ENCODE measurements around the gene ITPR2.

ITPR2 gene

GRCh38 chr12:26828280-26829073 lies 4.5 kb downstream of the ITPR2 start:
- no peaks in the 10 kb centered on the region for H3K36me3 ChIP-seq (ENCODE audit: control insufficient read depth, insufficient read depth, low read length)
- no peak overlapping the region for H3K4me3 ChIP-seq (ENCODE audit: low read length)
- H3K27me3 ChIP-seq (ENCODE audit: control insufficient read depth, insufficient read depth, low read length): no peaks in the 10 kb centered on the region
- no peaks in the 10 kb centered on the region for H3K9me3 ChIP-seq (ENCODE audit: control insufficient read depth, low read length)
- peaks cover 7% of the 10 kb centered on the region for H3K4me1 ChIP-seq (ENCODE audit: control insufficient read depth, insufficient read depth, low read length)
- H3K9ac ChIP-seq (ENCODE audit: low read length): no peak overlapping the region

- Histone ChIP-seq H3K36me3 (ENCODE audit: control insufficient read depth, insufficient read depth, low read length) (no peaks in the 10 kb centered on the region), H3K4me1 (ENCODE audit: control insufficient read depth, insufficient read depth, low read length) (peaks cover 7% of the 10 kb centered on the region), H3K4me3 (ENCODE audit: low read length) (no peak overlapping the region), H3K9ac (ENCODE audit: low read length) (no peak overlapping the region), H3K9me3 (ENCODE audit: control insufficient read depth, low read length) (no peaks in the 10 kb centered on the region), H3K27me3 (ENCODE audit: control insufficient read depth, insufficient read depth, low read length) (no peaks in the 10 kb centered on the region)
These were observed 6.6 kb downstream of the ITPR2 start for GRCh38 chr12:26826437-26826836.

- H3K4me3 ChIP-seq (ENCODE audit: low read length): no peak overlapping the region
- H3K27me3 ChIP-seq (ENCODE audit: control insufficient read depth, insufficient read depth, low read length): no peaks in the 10 kb centered on the region
- H3K36me3 ChIP-seq (ENCODE audit: control insufficient read depth, insufficient read depth, low read length): no peaks in the 10 kb centered on the region
- no peaks in the 10 kb centered on the region for H3K4me1 ChIP-seq (ENCODE audit: control insufficient read depth, insufficient read depth, low read length)
- no peaks in the 10 kb centered on the region for H3K9me3 ChIP-seq (ENCODE audit: control insufficient read depth, low read length)
- no peak overlapping the region for H3K9ac ChIP-seq (ENCODE audit: low read length)
These were observed 7.5 kb downstream of the ITPR2 start for GRCh38 chr12:26825459-26826016.

GRCh38 chr12:26823390-26823789 lies 9.6 kb downstream of the ITPR2 start:
- Histone ChIP-seq H3K4me1 (ENCODE audit: control insufficient read depth, insufficient read depth, low read length) (no peaks in the 10 kb centered on the region), H3K9me3 (ENCODE audit: control insufficient read depth, low read length) (no peaks in the 10 kb centered on the region), H3K27me3 (ENCODE audit: control insufficient read depth, insufficient read depth, low read length) (no peaks in the 10 kb centered on the region), H3K9ac (ENCODE audit: low read length) (no peak overlapping the region), H3K4me3 (ENCODE audit: low read length) (no peak overlapping the region), H3K36me3 (ENCODE audit: control insufficient read depth, insufficient read depth, low read length) (no peaks in the 10 kb centered on the region)

GRCh38 chr12:26822026-26822425 lies 11.0 kb downstream of the ITPR2 start:
- no peaks in the 10 kb centered on the region for H3K27me3 ChIP-seq (ENCODE audit: control insufficient read depth, insufficient read depth, low read length)
- H3K9me3 ChIP-seq (ENCODE audit: control insufficient read depth, low read length): no peaks in the 10 kb centered on the region
- H3K36me3 ChIP-seq (ENCODE audit: control insufficient read depth, insufficient read depth, low read length): no peaks in the 10 kb centered on the region
- H3K4me1 ChIP-seq (ENCODE audit: control insufficient read depth, insufficient read depth, low read length): peaks cover 7% of the 10 kb centered on the region
- no peak overlapping the region for H3K4me3 ChIP-seq (ENCODE audit: low read length)
- no peak overlapping the region for H3K9ac ChIP-seq (ENCODE audit: low read length)

GRCh38 chr12:26821212-26821701 lies 11.7 kb downstream of the ITPR2 start:
- H3K9ac ChIP-seq (ENCODE audit: low read length): no peak overlapping the region
- no peak overlapping the region for H3K4me3 ChIP-seq (ENCODE audit: low read length)
- no peaks in the 10 kb centered on the region for H3K27me3 ChIP-seq (ENCODE audit: control insufficient read depth, insufficient read depth, low read length)
- peaks cover 10% of the 10 kb centered on the region for H3K4me1 ChIP-seq (ENCODE audit: control insufficient read depth, insufficient read depth, low read length)
- no peaks in the 10 kb centered on the region for H3K36me3 ChIP-seq (ENCODE audit: control insufficient read depth, insufficient read depth, low read length)
- no peaks in the 10 kb centered on the region for H3K9me3 ChIP-seq (ENCODE audit: control insufficient read depth, low read length)

GRCh38 chr12:26818636-26819035 lies 14.4 kb downstream of the ITPR2 start:
- Histone ChIP-seq H3K9me3 (ENCODE audit: control insufficient read depth, low read length) (no peaks in the 10 kb centered on the region), H3K4me1 (ENCODE audit: control insufficient read depth, insufficient read depth, low read length) (peaks cover 10% of the 10 kb centered on the region), H3K36me3 (ENCODE audit: control insufficient read depth, insufficient read depth, low read length) (no peaks in the 10 kb centered on the region), H3K4me3 (ENCODE audit: low read length) (no peak overlapping the region), H3K27me3 (ENCODE audit: control insufficient read depth, insufficient read depth, low read length) (no peaks in the 10 kb centered on the region), H3K9ac (ENCODE audit: low read length) (no peak overlapping the region)

GRCh38 chr12:26818201-26818600 lies 14.8 kb downstream of the ITPR2 start:
- Histone ChIP-seq H3K4me1 (ENCODE audit: control insufficient read depth, insufficient read depth, low read length) (peaks cover 10% of the 10 kb centered on the region), H3K9ac (ENCODE audit: low read length) (no peak overlapping the region), H3K27me3 (ENCODE audit: control insufficient read depth, insufficient read depth, low read length) (no peaks in the 10 kb centered on the region), H3K36me3 (ENCODE audit: control insufficient read depth, insufficient read depth, low read length) (no peaks in the 10 kb centered on the region), H3K4me3 (ENCODE audit: low read length) (no peak overlapping the region), H3K9me3 (ENCODE audit: control insufficient read depth, low read length) (no peaks in the 10 kb centered on the region)

GRCh38 chr12:26817183-26817591 lies 15.8 kb downstream of the ITPR2 start:
- no peak overlapping the region for H3K9ac ChIP-seq (ENCODE audit: low read length)
- no peak overlapping the region for H3K4me3 ChIP-seq (ENCODE audit: low read length)
- H3K27me3 ChIP-seq (ENCODE audit: control insufficient read depth, insufficient read depth, low read length): no peaks in the 10 kb centered on the region
- H3K9me3 ChIP-seq (ENCODE audit: control insufficient read depth, low read length): no peaks in the 10 kb centered on the region
- peaks cover 10% of the 10 kb centered on the region for H3K4me1 ChIP-seq (ENCODE audit: control insufficient read depth, insufficient read depth, low read length)
- H3K36me3 ChIP-seq (ENCODE audit: control insufficient read depth, insufficient read depth, low read length): no peaks in the 10 kb centered on the region

GRCh38 chr12:26813812-26814211 lies 19.2 kb downstream of the ITPR2 start:
- no peaks in the 10 kb centered on the region for H3K27me3 ChIP-seq (ENCODE audit: control insufficient read depth, insufficient read depth, low read length)
- H3K4me3 ChIP-seq (ENCODE audit: low read length): no peak overlapping the region
- peaks cover 10% of the 10 kb centered on the region for H3K4me1 ChIP-seq (ENCODE audit: control insufficient read depth, insufficient read depth, low read length)
- H3K9ac ChIP-seq (ENCODE audit: low read length): no peak overlapping the region
- no peaks in the 10 kb centered on the region for H3K36me3 ChIP-seq (ENCODE audit: control insufficient read depth, insufficient read depth, low read length)
- no peaks in the 10 kb centered on the region for H3K9me3 ChIP-seq (ENCODE audit: control insufficient read depth, low read length)

GRCh38 chr12:26810330-26810729 lies 22.7 kb downstream of the ITPR2 start:
- Histone ChIP-seq H3K4me3 (ENCODE audit: low read length) (no peak overlapping the region), H3K9ac (ENCODE audit: low read length) (no peak overlapping the region)

GRCh38 chr12:26809611-26810285 lies 23.2 kb downstream of the ITPR2 start:
- Histone ChIP-seq H3K27me3 (ENCODE audit: control insufficient read depth, insufficient read depth, low read length) (no peaks in the 10 kb centered on the region), H3K36me3 (ENCODE audit: control insufficient read depth, insufficient read depth, low read length) (no peaks in the 10 kb centered on the region), H3K9ac (ENCODE audit: low read length) (no peak overlapping the region), H3K4me3 (ENCODE audit: low read length) (no peak overlapping the region), H3K9me3 (ENCODE audit: control insufficient read depth, low read length) (no peaks in the 10 kb centered on the region), H3K4me1 (ENCODE audit: control insufficient read depth, insufficient read depth, low read length) (no peaks in the 10 kb centered on the region)

More at GRCh38 chr12:26810330-26810729, 22.7 kb downstream of the ITPR2 start:
- H3K4me1 ChIP-seq (ENCODE audit: control insufficient read depth, insufficient read depth, low read length): no peaks in the 10 kb centered on the region
- H3K9me3 ChIP-seq (ENCODE audit: control insufficient read depth, low read length): no peaks in the 10 kb centered on the region
- H3K27me3 ChIP-seq (ENCODE audit: control insufficient read depth, insufficient read depth, low read length): no peaks in the 10 kb centered on the region
- no peaks in the 10 kb centered on the region for H3K36me3 ChIP-seq (ENCODE audit: control insufficient read depth, insufficient read depth, low read length)

All from mucosa of stomach (tissue), 1 donor.